OCI-LY1 (cell line): Measurements from ENCODE around the gene CRIM1.

Source experiments
- H2AFZ ChIP-seq: fragments of 200-600 bp; sonication (generic), shearing (Covaris generic); 2 replicates; pipeline ENCODE4 v1.6.0; 2014; ENCODE audit warnings: antibody characterized with exemption, mild to moderate bottlenecking, low read length
- H3F3A ChIP-seq: fragments of 200-600 bp; sonication (generic), shearing (Covaris generic); 2 replicates; pipeline ENCODE4 v1.6.0; 2014; ENCODE audit warnings: mild to moderate bottlenecking, antibody characterized with exemption, low read length, moderate library complexity; ENCODE audit not compliant: insufficient read depth
- H3K27ac ChIP-seq: fragments of 200-600 bp; sonication (generic); 2 replicates; pipeline ENCODE4 v1.5.1; 2014; ENCODE audit warnings: low read length, mixed run types, mild to moderate bottlenecking, low read depth; ENCODE audit not compliant: poor library complexity, severe bottlenecking
- H3K27me3 ChIP-seq: fragments of 200-600 bp; sonication (generic); 2 replicates; pipeline ENCODE4 v1.6.0; 2014; ENCODE audit warnings: antibody characterized with exemption, mild to moderate bottlenecking, low read length, moderate library complexity; ENCODE audit not compliant: insufficient read depth
- H3K36me3 ChIP-seq: fragments of 200-600 bp; sonication (generic); 2 replicates; pipeline ENCODE4 v1.6.1; 2014; ENCODE audit warnings: mild to moderate bottlenecking, antibody characterized with exemption, low read length, moderate library complexity, mixed read lengths; ENCODE audit not compliant: insufficient read depth
- H3K4me1 ChIP-seq: fragments of 200-600 bp; sonication (generic); 2 replicates; pipeline ENCODE4 v1.5.1; 2014; ENCODE audit warnings: mild to moderate bottlenecking, low read length, moderate library complexity; ENCODE audit not compliant: insufficient read depth, severe bottlenecking
- H3K4me2 ChIP-seq: fragments of 200-600 bp; sonication (generic), shearing (Covaris generic); 2 replicates; pipeline ENCODE4 v1.6.1; 2014; ENCODE audit warnings: low read length
- H3K4me3 ChIP-seq: fragments of 200-600 bp; sonication (generic); 2 replicates; pipeline ENCODE4 v1.5.1; 2014; ENCODE audit warnings: low read length, low read depth, mild to moderate bottlenecking, mixed read lengths; ENCODE audit not compliant: poor library complexity, severe bottlenecking
- H3K79me2 ChIP-seq: fragments of 200-600 bp; shearing (Covaris generic); 2 replicates; pipeline ENCODE4 v1.6.1; 2016; ENCODE audit warnings: mixed run types, low read length, mixed read lengths; ENCODE audit not compliant: insufficient read depth
- H3K9ac ChIP-seq: fragments of 200-600 bp; sonication (generic), shearing (Covaris generic); 2 replicates; pipeline ENCODE4 v1.6.1; 2014; ENCODE audit warnings: mild to moderate bottlenecking, low read length, mixed read lengths
- H3K9me2 ChIP-seq: fragments of 200-600 bp; sonication (generic), shearing (Covaris generic); 2 replicates; pipeline ENCODE4 v1.6.1; 2014; ENCODE audit warnings: low read depth, mild to moderate bottlenecking, low read length, mixed read lengths
- H3K9me3 ChIP-seq: fragments of 200-600 bp; shearing (Covaris generic); 2 replicates; pipeline ENCODE4 v1.6.1; 2014; ENCODE audit warnings: low read length, mixed read lengths
- H4K20me1 ChIP-seq: fragments of 200-600 bp; sonication (generic), shearing (Covaris generic); 2 replicates; pipeline ENCODE4 v1.6.0; 2016; ENCODE audit warnings: mild to moderate bottlenecking, low read length; ENCODE audit not compliant: insufficient read depth
- EZH2 ChIP-seq: fragments of 200-600 bp; sonication (generic), shearing (Covaris generic); IDR thresholded peaks from 2 replicates; pipeline ENCODE4 v1.8.0; 2017; ENCODE audit warnings: borderline replicate concordance, mixed run types, mild to moderate bottlenecking, antibody characterized with exemption, low read length, moderate library complexity, mixed read lengths
- TF ChIP-seq, protein P1 (sequence below): fragments of 200-600 bp; sonication (generic), shearing (Covaris generic); IDR thresholded peaks from 2 replicates; pipeline ENCODE4 v1.5.1; 2017; ENCODE audit warnings: mild to moderate bottlenecking, antibody characterized with exemption, low read length, moderate library complexity, mixed read lengths

Gene CRIM1

DNA sequence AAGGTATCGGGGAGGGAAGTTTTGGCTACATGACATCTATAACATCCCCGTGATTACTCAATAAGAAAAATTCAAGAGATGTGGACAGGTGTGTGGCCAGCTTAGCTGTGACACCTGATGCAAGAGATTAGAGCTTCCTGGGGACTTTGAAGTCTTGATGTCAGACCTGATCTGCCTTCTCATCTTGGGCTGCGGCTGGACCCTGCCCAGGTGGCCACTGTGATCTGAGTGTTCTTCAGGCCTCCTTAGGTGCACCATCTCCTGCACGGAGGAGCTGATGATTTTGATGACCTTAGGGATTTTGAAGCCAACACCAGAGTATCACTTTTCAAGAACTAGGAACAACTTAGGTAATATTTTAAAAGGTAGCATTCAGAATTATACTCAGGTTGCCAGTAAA lies 128.9 kb downstream of the CRIM1 start:
- H3F3A ChIP-seq = no peaks in the 10 kb centered on the region
- no peak for TF ChIP-seq EZH2
- TF ChIP-seq, protein P1, sequence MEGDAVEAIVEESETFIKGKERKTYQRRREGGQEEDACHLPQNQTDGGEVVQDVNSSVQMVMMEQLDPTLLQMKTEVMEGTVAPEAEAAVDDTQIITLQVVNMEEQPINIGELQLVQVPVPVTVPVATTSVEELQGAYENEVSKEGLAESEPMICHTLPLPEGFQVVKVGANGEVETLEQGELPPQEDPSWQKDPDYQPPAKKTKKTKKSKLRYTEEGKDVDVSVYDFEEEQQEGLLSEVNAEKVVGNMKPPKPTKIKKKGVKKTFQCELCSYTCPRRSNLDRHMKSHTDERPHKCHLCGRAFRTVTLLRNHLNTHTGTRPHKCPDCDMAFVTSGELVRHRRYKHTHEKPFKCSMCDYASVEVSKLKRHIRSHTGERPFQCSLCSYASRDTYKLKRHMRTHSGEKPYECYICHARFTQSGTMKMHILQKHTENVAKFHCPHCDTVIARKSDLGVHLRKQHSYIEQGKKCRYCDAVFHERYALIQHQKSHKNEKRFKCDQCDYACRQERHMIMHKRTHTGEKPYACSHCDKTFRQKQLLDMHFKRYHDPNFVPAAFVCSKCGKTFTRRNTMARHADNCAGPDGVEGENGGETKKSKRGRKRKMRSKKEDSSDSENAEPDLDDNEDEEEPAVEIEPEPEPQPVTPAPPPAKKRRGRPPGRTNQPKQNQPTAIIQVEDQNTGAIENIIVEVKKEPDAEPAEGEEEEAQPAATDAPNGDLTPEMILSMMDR = no peak
- H3K4me2 ChIP-seq = no peak overlapping the region
- H3K4me1 ChIP-seq = no peaks in the 10 kb centered on the region
- no peaks in the 10 kb centered on the region for H3K9me3 ChIP-seq
- H4K20me1 ChIP-seq = no peaks in the 10 kb centered on the region
- H3K79me2 ChIP-seq = no peaks in the 10 kb centered on the region
- H3K4me3 ChIP-seq = no peak overlapping the region
- no peak overlapping the region for H3K27ac ChIP-seq
- H3K36me3 ChIP-seq = no peaks in the 10 kb centered on the region
- no peak overlapping the region for H3K9ac ChIP-seq
- H2AFZ ChIP-seq = no peak overlapping the region
- no peaks in the 10 kb centered on the region for H3K9me2 ChIP-seq
- no peaks in the 10 kb centered on the region for H3K27me3 ChIP-seq

DNA sequence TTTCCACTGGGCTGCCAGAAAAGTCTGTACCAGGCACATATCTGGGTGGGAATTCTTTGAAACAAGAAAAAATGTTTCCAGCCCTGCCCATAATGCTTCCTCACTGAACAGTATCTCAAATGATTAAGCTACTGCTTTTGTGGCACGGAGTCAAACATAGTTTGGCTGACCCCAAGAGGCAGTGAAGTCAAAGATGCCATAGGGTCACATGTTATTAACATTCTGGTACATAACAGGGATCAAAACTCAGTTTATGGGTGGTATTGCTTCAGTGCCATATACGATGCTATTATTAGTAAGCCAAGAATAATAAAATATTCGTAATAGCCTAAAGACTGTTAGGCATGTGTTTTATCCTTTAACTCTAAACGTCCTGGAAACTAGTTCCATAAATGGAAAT lies 129.9 kb downstream of the CRIM1 start:
- no peaks in the 10 kb centered on the region for H4K20me1 ChIP-seq
- H3K4me3 ChIP-seq = no peak overlapping the region
- H3K27me3 ChIP-seq = no peaks in the 10 kb centered on the region
- no peaks in the 10 kb centered on the region for H3K79me2 ChIP-seq
- no peaks in the 10 kb centered on the region for H3F3A ChIP-seq
- H3K4me1 ChIP-seq = no peaks in the 10 kb centered on the region
- no peaks in the 10 kb centered on the region for H3K36me3 ChIP-seq
- no peak overlapping the region for H2AFZ ChIP-seq
- no peaks in the 10 kb centered on the region for H3K9me2 ChIP-seq
- no peak overlapping the region for H3K4me2 ChIP-seq
- no peaks in the 10 kb centered on the region for H3K9me3 ChIP-seq
- TF ChIP-seq EZH2 = no peak
- TF ChIP-seq, protein P1 = no peak
- H3K27ac ChIP-seq = no peak overlapping the region
- H3K9ac ChIP-seq = no peak overlapping the region

DNA sequence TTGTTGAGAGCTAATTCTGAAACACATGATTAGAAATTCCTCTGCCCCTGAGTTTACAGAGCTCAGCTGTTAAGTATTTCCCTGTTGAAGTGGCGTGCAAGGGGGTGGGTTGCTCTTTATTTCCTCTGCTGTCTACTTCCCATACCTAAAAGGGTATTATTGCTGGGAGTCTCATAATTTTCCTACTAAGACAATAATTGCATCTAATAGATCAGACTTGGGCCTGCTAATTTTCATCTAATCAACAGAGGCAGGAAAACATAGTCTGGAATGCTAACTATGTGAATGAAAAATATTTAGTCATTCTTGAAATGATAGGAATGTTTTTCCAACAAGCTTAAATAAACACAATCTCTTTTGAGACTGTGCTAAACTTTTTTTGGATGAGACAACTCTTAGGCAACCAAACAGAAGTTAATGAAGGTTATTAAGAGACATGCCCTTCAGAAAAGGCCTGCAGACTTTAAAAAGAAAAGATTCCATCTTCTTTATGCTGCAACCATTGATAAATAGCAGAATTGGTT lies 131.0 kb downstream of the CRIM1 start:
- H3K4me1 ChIP-seq = no peaks in the 10 kb centered on the region
- no peak overlapping the region for H2AFZ ChIP-seq
- H3K27ac ChIP-seq = no peak overlapping the region
- H3K9ac ChIP-seq = no peak overlapping the region
- H4K20me1 ChIP-seq = no peaks in the 10 kb centered on the region
- TF ChIP-seq EZH2 = no peak
- TF ChIP-seq, protein P1 = no peak
- no peaks in the 10 kb centered on the region for H3K9me3 ChIP-seq
- H3F3A ChIP-seq = no peaks in the 10 kb centered on the region
- H3K4me3 ChIP-seq = no peak overlapping the region
- no peaks in the 10 kb centered on the region for H3K9me2 ChIP-seq
- no peaks in the 10 kb centered on the region for H3K79me2 ChIP-seq
- no peaks in the 10 kb centered on the region for H3K27me3 ChIP-seq
- no peaks in the 10 kb centered on the region for H3K36me3 ChIP-seq
- H3K4me2 ChIP-seq = no peak overlapping the region
